HG03039 (cell line): Measurements from ENCODE around the gene CNGA3.

ENCODE experiments used
- ATAC-seq: cut with Tn5 transposase; IDR thresholded peaks from one replicate; pipeline ENCODE4 v1.9.1; 2021; ENCODE audit warnings: mild to moderate bottlenecking, moderate library complexity; ENCODE audit not compliant: unreplicated experiment

CNGA3 gene

DNA sequence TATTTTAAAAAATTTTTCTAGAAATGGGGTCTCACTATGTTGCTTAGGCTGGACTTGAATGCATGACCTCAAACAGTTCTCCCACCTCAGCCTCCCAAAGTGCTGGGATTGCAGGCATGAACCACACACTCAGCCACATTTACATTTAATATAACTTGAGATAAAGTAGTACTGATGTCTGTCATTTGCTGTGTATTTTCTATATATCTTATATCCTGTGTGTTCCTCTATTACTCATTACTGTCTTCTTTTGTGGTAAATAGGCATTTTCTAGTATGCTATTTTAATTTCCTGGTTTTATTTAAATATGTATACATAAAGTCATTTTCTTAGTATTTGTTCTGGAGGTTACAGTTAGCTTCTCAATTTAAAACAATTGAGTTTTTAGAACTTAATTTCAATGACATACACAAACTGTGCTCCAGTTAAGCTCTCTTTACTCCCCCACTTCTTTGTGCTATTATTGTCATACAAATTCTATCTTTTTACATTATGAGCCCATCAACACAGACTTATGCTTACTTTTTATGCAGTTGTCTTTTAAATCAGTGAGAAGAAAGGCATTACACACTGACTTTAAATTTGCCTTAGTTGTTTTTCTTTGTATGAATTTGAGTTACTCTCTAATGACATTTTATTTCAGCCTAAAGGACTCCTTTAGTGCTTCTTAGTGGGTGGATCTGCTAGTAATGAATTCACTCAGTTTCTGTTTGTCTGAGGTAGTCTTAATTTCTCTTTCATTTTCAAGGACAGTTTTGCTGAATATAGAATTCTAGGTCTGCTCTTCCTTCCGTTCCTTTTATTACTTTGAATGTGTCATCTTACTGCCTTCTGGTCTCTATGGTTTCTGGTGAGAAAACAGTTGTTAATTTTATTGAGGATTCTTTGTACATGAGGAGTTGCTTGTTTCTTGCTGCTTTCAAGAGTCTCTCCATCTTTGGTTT, 92.2 kb downstream of the CNGA3 start:
- no peak for ATAC-seq

DNA sequence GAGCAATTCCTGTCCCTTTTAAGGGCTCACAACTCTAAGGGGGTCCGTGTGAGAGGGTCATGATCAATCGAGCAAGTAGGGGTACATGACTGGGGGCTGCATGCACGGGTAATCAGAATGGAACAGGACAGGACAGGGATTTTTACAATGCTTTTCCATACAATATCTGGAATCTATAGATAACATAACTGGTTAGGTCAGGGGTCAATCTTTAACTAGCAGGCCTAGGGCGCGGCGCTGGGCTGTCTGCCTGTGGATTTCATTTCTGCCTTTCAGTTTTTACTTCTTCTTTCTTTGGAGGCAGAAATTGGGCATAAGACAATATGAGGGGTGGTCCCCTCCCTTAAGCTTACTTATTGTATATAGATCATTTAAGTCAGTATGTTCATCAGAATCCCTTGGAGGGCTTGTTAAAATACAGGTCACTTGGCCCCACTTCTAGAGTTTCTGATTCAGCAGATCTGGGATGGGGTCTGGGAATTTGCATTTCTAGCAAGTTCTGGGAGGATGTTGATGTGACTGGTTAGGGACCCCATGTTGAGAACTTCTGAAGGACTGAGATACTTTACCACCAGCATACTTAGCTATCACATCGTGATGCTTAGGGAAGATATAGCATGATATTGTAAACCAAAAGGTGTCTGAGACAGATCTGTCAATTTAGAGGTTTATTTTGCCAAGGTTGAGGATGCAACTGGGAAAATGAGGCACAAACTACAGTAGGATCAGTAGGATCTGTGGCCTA, 95.6 kb downstream of the CNGA3 start:
- ATAC-seq = no peak

DNA sequence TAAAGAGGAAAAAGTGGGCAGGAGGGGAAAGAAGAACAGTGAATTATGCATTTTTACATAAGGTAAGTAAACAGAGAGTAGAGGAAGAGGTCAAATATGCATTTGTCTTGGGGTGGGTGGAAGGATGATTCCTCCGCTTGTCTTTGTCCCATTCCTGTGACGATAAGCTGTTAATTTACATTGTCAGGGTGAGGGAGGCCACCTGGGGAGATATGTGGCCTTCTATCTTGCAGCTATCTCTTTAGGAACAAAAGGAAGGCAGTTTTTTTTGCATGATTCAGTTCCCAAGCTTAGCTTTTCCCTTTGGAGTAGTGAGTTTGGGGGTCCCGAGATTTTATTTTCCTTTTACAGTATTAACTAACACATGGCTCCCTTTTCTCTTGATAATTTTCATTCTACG, 96.2 kb downstream of the CNGA3 start:
- ATAC-seq = no peak

DNA sequence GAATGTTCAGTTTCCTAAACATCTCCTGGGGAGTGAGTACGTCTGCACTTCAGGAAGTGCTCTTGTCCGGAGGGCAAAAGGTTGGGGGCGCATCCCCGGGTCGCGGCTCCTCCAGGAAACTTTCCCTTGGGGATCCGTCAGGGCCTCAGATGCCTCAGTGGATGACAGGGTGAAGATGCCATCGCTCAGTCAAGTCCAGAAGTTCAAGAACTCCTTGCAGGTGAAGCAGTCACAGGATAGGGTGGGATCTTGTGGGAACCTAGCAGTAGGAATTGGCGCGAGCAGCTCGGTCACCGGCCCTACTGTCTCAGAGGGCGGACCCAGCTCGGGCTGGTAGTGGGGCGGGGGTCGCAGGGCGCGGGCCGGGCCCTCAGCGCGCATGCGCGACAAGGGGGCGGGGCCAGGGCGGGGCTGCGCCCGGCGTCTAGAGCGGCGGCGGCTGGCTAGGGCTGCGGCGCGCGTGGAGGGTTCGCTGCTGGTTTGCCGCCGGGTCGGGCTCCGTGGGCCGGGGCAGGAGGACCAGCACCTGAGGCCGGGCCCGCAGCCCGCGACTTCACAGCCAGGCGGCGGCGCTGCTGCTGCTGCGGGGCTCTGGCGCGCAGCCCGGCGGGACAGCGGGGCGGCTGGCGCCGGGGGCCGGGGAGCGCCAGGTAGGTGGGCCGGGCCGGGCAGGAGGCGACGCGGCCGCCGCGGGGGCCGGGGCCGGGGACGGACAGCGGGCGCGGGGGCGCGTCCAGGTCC, 98.3 kb downstream of the CNGA3 start, which contains the start of gene INPP4A:
TSS of gene INPP4A (plus strand) at position 423 of the 741 bp plus-strand sequence. CDS start 75,191 bp downstream, outside the sequence.
- peak; percentile 85 for ATAC-seq

DNA sequence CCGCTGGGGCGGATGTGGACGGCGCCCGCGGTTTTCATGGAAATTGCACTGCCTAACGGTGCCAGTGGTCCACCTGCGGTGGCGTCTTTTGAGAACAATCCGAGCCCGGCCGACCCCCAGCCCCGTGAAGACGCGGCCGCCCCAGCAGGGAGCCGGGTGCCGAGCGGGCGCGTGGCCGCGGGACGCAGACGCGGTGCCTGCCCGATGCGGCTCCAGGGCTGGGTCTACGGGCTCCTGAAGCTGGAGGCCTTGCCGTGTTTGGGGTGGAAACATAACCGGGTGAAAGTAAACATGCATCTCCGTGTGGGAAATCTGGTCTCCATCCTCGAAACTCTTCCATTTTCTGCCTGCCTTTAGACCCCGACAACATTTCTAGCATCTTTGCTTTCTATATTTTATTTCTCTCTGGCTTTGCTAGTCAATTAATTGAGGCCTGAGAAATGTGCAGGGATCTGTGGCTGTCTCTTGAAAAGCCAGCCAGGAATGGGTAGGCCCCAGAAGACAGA, 99.0 kb downstream of the CNGA3 start:
- ATAC-seq = peak; percentile 33

DNA sequence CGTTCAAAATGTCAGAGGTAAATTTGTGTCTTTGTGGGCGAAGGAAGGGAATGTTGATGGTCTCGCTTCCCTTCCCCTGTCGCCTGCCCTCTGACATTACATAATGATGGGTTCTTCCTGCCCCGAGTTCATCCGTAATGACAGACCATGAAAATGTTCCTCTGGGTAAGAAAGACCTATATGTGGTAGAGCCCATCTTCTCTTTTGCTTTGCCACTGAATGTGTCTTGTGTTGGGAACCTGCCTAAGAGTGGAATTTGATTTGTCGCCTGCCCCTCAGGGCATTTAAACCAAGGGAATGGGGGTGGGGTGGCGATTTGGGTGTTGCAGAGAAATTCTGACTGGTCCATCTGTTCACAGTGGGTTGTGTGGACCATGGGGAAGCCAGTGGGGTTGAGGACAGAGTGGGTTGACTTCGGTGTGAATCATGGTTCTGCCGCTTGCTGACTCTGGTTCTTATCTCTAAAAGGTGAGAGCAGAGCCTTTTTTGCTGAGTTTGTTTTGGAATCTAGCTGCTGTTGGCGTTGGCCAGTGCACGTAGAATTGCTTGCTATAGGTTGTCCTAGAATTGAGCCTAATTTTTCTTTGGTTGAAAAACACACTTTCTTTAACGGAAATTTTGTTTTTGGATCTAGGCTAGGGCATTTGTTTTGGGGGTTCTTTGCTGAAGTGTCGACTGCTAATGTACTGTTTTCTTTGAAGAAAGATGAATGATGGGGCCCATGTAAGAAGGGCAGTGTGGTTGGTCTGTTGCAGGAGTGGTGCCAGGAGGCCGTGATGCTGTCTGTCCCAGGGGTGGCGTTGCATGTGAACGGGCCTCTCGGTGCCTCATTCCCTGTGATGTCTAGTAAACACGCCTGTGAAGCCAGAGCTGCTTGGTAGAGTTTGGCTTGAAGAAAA, 99.7 kb downstream of the CNGA3 start:
- no peak for ATAC-seq

DNA sequence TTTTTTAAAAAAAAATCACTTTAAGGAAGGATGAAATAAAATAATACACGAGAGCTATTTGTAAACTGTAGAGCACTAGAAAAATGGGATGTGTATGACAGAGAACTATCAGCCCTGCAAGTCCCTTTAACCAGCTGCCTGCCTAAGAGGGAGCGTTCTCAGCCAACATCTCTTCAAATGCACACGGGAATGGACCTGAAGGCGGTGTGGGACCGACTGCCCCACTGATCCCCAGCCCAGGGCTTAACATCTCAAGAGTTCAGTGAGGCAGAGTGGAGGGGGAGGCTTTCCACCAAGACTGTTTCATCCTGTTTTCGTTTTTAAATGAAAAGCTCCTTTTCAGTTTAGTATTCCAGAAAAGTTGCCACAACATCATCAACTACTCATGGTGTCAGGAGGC, 100.6 kb downstream of the CNGA3 start:
- ATAC-seq = no peak
